Smooth muscle cell (in vitro differentiated cells): ENCODE results near the gene HLA-DRB1. TPM values are rescaled to one million over a fixed set of nuclear protein-coding genes. Genes with fewer than 3 reads are reported as not detected.
A peak's percentile ranks its signal among the peaks of the same experiment; 100 is the strongest.
"Not testable (repeated sequence)": the region's sequence is repeated elsewhere in the genome, so short reads cannot be mapped to it uniquely, and the experiment has no call there.

Experiments used
- DNase-seq: peaks from one replicate; lab custom pipeline; 2025; ENCODE audit not compliant: unreplicated experiment; lab: John Stamatoyannopoulos, UW
- H2AFZ ChIP-seq: fragments of 200-600 bp; sonication (generic); 2 replicates; pipeline ENCODE4 v1.6.0; 2016; ENCODE audit warnings: antibody characterized with exemption, low read depth, mild to moderate bottlenecking
- H3F3A ChIP-seq: fragments of 200-600 bp; sonication (generic); 2 replicates; pipeline ENCODE4 v1.6.0; 2017; ENCODE audit warnings: antibody characterized with exemption, low read depth
- H3K27ac ChIP-seq: fragments of 200-600 bp; sonication (generic); 2 replicates; pipeline ENCODE4 v1.5.1; 2016; ENCODE audit warnings: low read depth, mild to moderate bottlenecking
- H3K27me3 ChIP-seq: fragments of 200-600 bp; sonication (generic); 2 replicates; pipeline ENCODE4 v1.6.1; 2016; ENCODE audit warnings: low read depth, mild to moderate bottlenecking
- H3K36me3 ChIP-seq: fragments of 200-600 bp; sonication (generic); 2 replicates; pipeline ENCODE4 v1.5.1; 2016; ENCODE audit warnings: low read depth
- H3K4me1 ChIP-seq: fragments of 200-600 bp; sonication (generic); 2 replicates; pipeline ENCODE4 v1.5.1; 2016; ENCODE audit warnings: low read depth
- H3K4me2 ChIP-seq: fragments of 200-600 bp; sonication (generic); 2 replicates; pipeline ENCODE4 v1.6.0; 2016; ENCODE audit warnings: mild to moderate bottlenecking
- H3K4me3 ChIP-seq: fragments of 200-600 bp; sonication (generic); 2 replicates; pipeline ENCODE4 v1.5.1; 2016; ENCODE audit warnings: mild to moderate bottlenecking
- H3K79me2 ChIP-seq: fragments of 200-600 bp; sonication (generic); 2 replicates; pipeline ENCODE4 v1.6.0; 2016; ENCODE audit warnings: low read depth, mild to moderate bottlenecking
- H3K9ac ChIP-seq: fragments of 200-600 bp; sonication (generic); 2 replicates; pipeline ENCODE4 v1.6.0; 2016; ENCODE audit warnings: low read depth
- H3K9me3 ChIP-seq: fragments of 200-600 bp; sonication (generic); replicated peaks from 2 replicates; pipeline ENCODE4 v1.5.1; 2016; ENCODE audit warnings: low read depth
- H4K20me1 ChIP-seq: fragments of 200-600 bp; sonication (generic); 2 replicates; pipeline ENCODE4 v1.6.0; 2016; ENCODE audit warnings: low read depth
- WGBS: methylation state at CpG from one replicate; pipeline ENCODE4 v1.1.7; 2016; ENCODE audit warnings: low lambda C conversion rate; 5-methylcytosine and 5-hydroxymethylcytosine counted together
- polyA plus RNA-seq: library from polyadenylated mRNA; unstranded; fragments of >200 nt; fragmentation: Nextera tagmentation; extraction: Ambion mirVana; gene quantifications from 2 replicates; pipeline ENCODE4 v1.2.1, GENCODE V29; 2016
- total RNA-seq: library from RNA; depleted of rRNA; stranded (reverse); fragments of >200 nt; gene quantifications from 2 replicates; pipeline ENCODE4 v1.2.3, GENCODE V29; 2014
- TF ChIP-seq, protein P1 (sequence below): fragments of 200-600 bp; sonication (generic); IDR thresholded peaks from 2 replicates; pipeline ENCODE4 v1.5.1; 2017; ENCODE audit warnings: borderline replicate concordance, mild to moderate bottlenecking, antibody characterized with exemption; ENCODE audit not compliant: insufficient read depth, poor library complexity, severe bottlenecking

Gene HLA-DRB1
- total and polyA plus RNA-seq, 2 experiments from 2014 or later, result 28.5 to 32.9 TPM

- H2AFZ ChIP-seq, result no peak within 1 kb of the TSS
- no peaks in the 10 kb centered on the region for H3K79me2 ChIP-seq
- H4K20me1 ChIP-seq, result no peaks in the 10 kb centered on the region
- peak within 1 kb of the TSS; percentile 11 for H3K9ac ChIP-seq
- H3K27me3 ChIP-seq, result no peaks in the 10 kb centered on the region
- H3K36me3 ChIP-seq, result no peaks in the 10 kb centered on the region
- H3K4me3 ChIP-seq, result no peak within 1 kb of the TSS
- H3F3A ChIP-seq, result no peaks in the 10 kb centered on the region
- TF ChIP-seq, protein P1, sequence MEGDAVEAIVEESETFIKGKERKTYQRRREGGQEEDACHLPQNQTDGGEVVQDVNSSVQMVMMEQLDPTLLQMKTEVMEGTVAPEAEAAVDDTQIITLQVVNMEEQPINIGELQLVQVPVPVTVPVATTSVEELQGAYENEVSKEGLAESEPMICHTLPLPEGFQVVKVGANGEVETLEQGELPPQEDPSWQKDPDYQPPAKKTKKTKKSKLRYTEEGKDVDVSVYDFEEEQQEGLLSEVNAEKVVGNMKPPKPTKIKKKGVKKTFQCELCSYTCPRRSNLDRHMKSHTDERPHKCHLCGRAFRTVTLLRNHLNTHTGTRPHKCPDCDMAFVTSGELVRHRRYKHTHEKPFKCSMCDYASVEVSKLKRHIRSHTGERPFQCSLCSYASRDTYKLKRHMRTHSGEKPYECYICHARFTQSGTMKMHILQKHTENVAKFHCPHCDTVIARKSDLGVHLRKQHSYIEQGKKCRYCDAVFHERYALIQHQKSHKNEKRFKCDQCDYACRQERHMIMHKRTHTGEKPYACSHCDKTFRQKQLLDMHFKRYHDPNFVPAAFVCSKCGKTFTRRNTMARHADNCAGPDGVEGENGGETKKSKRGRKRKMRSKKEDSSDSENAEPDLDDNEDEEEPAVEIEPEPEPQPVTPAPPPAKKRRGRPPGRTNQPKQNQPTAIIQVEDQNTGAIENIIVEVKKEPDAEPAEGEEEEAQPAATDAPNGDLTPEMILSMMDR, result no peak
- H3K9me3 ChIP-seq, result no peaks in the 10 kb centered on the region
- peak within 1 kb of the TSS; percentile 10 for H3K4me2 ChIP-seq
- peak within 1 kb of the TSS; percentile 88 for H3K27ac ChIP-seq
- 89% methylated on average over 7 of the region's 7 CpGs for WGBS
- no peak for DNase-seq
- peaks cover 5% of the 10 kb centered on the region for H3K4me1 ChIP-seq
Observed at GRCh38 chr6:32637219-32637880, 47.7 kb upstream of the HLA-DRB1 start, which contains the start of gene HLA-DQA1. Gene HLA-DQA1, plus strand, starts transcription at chr6:32637406. Its CDS starts 53 bp downstream, at chr6:32637459.

- H2AFZ ChIP-seq, result no peak overlapping the region
- no peaks in the 10 kb centered on the region for H3F3A ChIP-seq
- H3K9ac ChIP-seq, result peak overlapping the region; percentile 53
- no peaks in the 10 kb centered on the region for H3K36me3 ChIP-seq
- peak overlapping the region; percentile 88 for H3K27ac ChIP-seq
- H3K79me2 ChIP-seq, result no peaks in the 10 kb centered on the region
- DNase-seq, result no peak
- no peak overlapping the region for H3K4me3 ChIP-seq
- peak overlapping the region; percentile 43 for H3K4me2 ChIP-seq
- no peaks in the 10 kb centered on the region for H3K9me3 ChIP-seq
- H3K4me1 ChIP-seq, result peaks cover 5% of the 10 kb centered on the region
- no peaks in the 10 kb centered on the region for H3K27me3 ChIP-seq
- 44% methylated on average over 2 of the region's 2 CpGs for WGBS
- TF ChIP-seq, protein P1, result no peak
- no peaks in the 10 kb centered on the region for H4K20me1 ChIP-seq
Observed at GRCh38 chr6:32635526-32636123, 46.0 kb upstream of the HLA-DRB1 start.

GRCh38 chr6:32629793-32630192, 40.1 kb upstream of the HLA-DRB1 start:
- H4K20me1 ChIP-seq, H3K4me3 ChIP-seq, H2AFZ ChIP-seq, H3K79me2 ChIP-seq, H3K27me3 ChIP-seq, H3K9ac ChIP-seq, H3K36me3 ChIP-seq, H3K27ac ChIP-seq, DNase-seq, H3F3A ChIP-seq, H3K4me2 ChIP-seq, H3K9me3 ChIP-seq, H3K4me1 ChIP-seq: not testable (repeated sequence)
- WGBS, result 98% methylated on average over 13 of the region's 13 CpGs

DNA sequence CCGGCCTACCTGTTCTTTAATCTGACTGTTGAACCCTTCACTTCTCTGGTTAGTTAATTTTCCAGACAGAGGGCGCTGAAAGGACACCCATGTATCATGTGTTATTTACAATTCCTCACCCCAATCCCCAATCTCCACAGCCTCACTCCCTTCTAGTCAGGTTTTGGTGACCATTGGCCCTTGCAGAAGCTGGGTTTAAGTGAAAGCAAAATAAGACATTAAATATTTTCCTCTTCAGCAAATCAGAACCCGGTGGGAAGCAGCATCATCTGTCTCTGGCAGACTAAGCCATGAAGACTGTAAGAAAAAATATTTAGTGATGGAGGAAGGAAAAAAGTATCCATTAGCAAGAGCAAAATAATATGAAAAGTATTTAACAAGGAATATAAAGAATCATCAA, 38.2 kb upstream of the HLA-DRB1 start:
- TF ChIP-seq, protein P1, result no peak
- Histone ChIP-seq H3K79me2 (no peaks in the 10 kb centered on the region), H3K4me3 (no peak overlapping the region), H3K9me3 (no peaks in the 10 kb centered on the region), H3K9ac (no peak overlapping the region), H3K27ac (no peak overlapping the region), H3K36me3 (no peaks in the 10 kb centered on the region), H3K27me3 (no peaks in the 10 kb centered on the region), H3F3A (no peaks in the 10 kb centered on the region), H3K4me1 (no peaks in the 10 kb centered on the region), H2AFZ (no peak overlapping the region), H3K4me2 (no peak overlapping the region), H4K20me1 (no peaks in the 10 kb centered on the region)
- DNase-seq, result no peak
- 74% methylated on average over 3 of the region's 3 CpGs for WGBS
